Fibroblast of lung (primary cell): Measurements from ENCODE around the gene DENND5B. TPM values are rescaled to one million over a fixed set of nuclear protein-coding genes. Genes with fewer than 3 reads are reported as not detected.

Source experiments
- DNase-seq, 2 donors: peaks; one replicate each; pipeline versions ENCODE4 v3.0.0 to v3.0.0-alpha.2; 2010; ENCODE audit warnings: low read depth in 2 of 2
- H2AFZ ChIP-seq: 2 replicates; pipeline ENCODE4 v1.5.1; 2012; ENCODE audit warnings: low read length, control low read depth, inconsistent platforms
- H3K27ac ChIP-seq: 2 replicates; pipeline ENCODE4 v1.5.1; 2011; ENCODE audit warnings: low read length, control low read depth; ENCODE audit not compliant: insufficient read depth
- H3K27me3 ChIP-seq: 2 replicates; pipeline ENCODE4 v1.5.1; 2011; ENCODE audit warnings: mild to moderate bottlenecking, low read length; ENCODE audit not compliant: control insufficient read depth, insufficient read depth
- H3K36me3 ChIP-seq: 2 replicates; pipeline ENCODE4 v1.5.1; 2011; ENCODE audit warnings: low read length; ENCODE audit not compliant: control insufficient read depth, insufficient read depth
- H3K4me1 ChIP-seq: 2 replicates; pipeline ENCODE4 v1.5.1; 2011; ENCODE audit warnings: low read length; ENCODE audit not compliant: control insufficient read depth, insufficient read depth; ENCODE audit errors: extremely low read depth
- H3K4me2 ChIP-seq: 2 replicates; pipeline ENCODE4 v1.5.1; 2011; ENCODE audit warnings: low read length, control low read depth; ENCODE audit not compliant: insufficient read depth; ENCODE audit errors: extremely low read depth
- H3K4me3 ChIP-seq, 4 experiments: fragments of 200-600 bp in 1 of 4; sonication (generic) in 1 of 4; replicated peaks in 1 of 4; 2 replicates each; pipeline ENCODE4 v1.5.1; 2011 to 2016; ENCODE audit warnings: low read length in 4 of 4, low read depth in 3 of 4, mild to moderate bottlenecking in 3 of 4, control low read depth in 2 of 4, inconsistent platforms in 1 of 4, mixed read lengths in 1 of 4; ENCODE audit not compliant: insufficient read depth in 1 of 4; ENCODE audit errors: control extremely low read depth in 1 of 4
- H3K79me2 ChIP-seq: 2 replicates; pipeline ENCODE4 v1.5.1; 2012; ENCODE audit warnings: mild to moderate bottlenecking, low read length, inconsistent platforms; ENCODE audit not compliant: control insufficient read depth, insufficient read depth
- H3K9ac ChIP-seq: 2 replicates; pipeline ENCODE4 v1.5.1; 2011; ENCODE audit warnings: mild to moderate bottlenecking, low read length, control low read depth; ENCODE audit not compliant: insufficient read depth
- H3K9me3 ChIP-seq: 2 replicates; pipeline ENCODE4 v1.5.1; 2012; ENCODE audit warnings: low read depth, low read length; ENCODE audit not compliant: control insufficient read depth, insufficient read depth
- H4K20me1 ChIP-seq: 2 replicates; pipeline ENCODE4 v1.5.1; 2011; ENCODE audit warnings: low read length; ENCODE audit not compliant: control insufficient read depth, insufficient read depth; ENCODE audit errors: extremely low read depth
- EZH2 ChIP-seq: IDR thresholded peaks from 2 replicates; pipeline ENCODE4 v1.5.1; 2012; ENCODE audit warnings: low read length, control low read depth, mild to moderate bottlenecking; ENCODE audit errors: missing control alignments
- polyA plus RNA-seq, 2 donors: library from polyadenylated mRNA; depleted of rRNA in 1 of 2; stranded (reverse) in 1 of 2; unstranded in 1 of 2; fragments of >200 nt; gene quantifications; 2 replicates each; pipeline ENCODE4 v1.2.1, GENCODE V29; 2011 to 2012; ENCODE audit warnings: missing spikeins in 1 of 2
- total RNA-seq: library from RNA; depleted of rRNA; stranded (reverse); fragments of >200 nt; gene quantifications from 2 replicates; pipeline ENCODE4 v1.2.1, GENCODE V29; 2014
- TF ChIP-seq, protein P1 (sequence below), 2 donors: IDR thresholded peaks in 1 of 2; conservative IDR thresholded peaks in 1 of 2; 1 replicate in 1 of 2; 2 replicates in 1 of 2; pipeline ENCODE4 v1.5.1; 2011 to 2012; ENCODE audit warnings: low read length in 2 of 2, control low read depth in 1 of 2, inconsistent platforms in 1 of 2, low read depth in 1 of 2, mild to moderate bottlenecking in 1 of 2

The DENND5B gene
- total and polyA plus RNA-seq, 2 donors (not counting 1 experiment from before 2014, with no cell fraction given), result 5.3 to 6.9 TPM

DNA sequence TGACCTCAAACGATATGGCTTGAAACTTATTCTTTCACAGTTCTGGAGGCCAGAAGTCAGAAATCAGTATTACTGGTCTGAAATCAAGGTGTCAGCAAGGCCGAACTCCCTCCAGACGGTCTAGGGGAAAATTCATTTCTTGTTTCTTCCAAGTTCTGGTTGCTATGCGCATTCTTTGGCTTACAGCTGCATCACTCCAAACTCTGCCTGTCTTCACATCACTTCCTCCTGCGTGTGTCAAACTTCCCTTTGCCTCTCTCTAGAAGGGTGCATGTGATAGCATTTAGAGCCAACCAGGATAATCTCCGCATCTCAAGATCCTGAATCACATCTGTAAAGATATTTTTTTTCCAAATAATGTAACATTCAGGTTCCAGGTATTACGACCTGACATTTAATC is 62.8 kb downstream of the DENND5B start:
- H3K4me2 ChIP-seq, result no peak overlapping the region
- TF ChIP-seq, protein P1, sequence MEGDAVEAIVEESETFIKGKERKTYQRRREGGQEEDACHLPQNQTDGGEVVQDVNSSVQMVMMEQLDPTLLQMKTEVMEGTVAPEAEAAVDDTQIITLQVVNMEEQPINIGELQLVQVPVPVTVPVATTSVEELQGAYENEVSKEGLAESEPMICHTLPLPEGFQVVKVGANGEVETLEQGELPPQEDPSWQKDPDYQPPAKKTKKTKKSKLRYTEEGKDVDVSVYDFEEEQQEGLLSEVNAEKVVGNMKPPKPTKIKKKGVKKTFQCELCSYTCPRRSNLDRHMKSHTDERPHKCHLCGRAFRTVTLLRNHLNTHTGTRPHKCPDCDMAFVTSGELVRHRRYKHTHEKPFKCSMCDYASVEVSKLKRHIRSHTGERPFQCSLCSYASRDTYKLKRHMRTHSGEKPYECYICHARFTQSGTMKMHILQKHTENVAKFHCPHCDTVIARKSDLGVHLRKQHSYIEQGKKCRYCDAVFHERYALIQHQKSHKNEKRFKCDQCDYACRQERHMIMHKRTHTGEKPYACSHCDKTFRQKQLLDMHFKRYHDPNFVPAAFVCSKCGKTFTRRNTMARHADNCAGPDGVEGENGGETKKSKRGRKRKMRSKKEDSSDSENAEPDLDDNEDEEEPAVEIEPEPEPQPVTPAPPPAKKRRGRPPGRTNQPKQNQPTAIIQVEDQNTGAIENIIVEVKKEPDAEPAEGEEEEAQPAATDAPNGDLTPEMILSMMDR (conservative IDR thresholded peaks at IDR 0.05 in 1 of 2, IDR thresholded peaks at IDR 0.05 in 1 of 2; ENCODE audit: low read depth in 1 of 2, low read length in 2 of 2), result no peak
- no peak for TF ChIP-seq EZH2
- no peaks in the 10 kb centered on the region for H3K79me2 ChIP-seq
- H3K4me1 ChIP-seq, result no peaks in the 10 kb centered on the region
- no peak for DNase-seq
- no peaks in the 10 kb centered on the region for H3K9me3 ChIP-seq
- no peak overlapping the region for H2AFZ ChIP-seq
- H3K36me3 ChIP-seq, result no peaks in the 10 kb centered on the region
- H3K9ac ChIP-seq, result no peak overlapping the region
- no peak overlapping the region for H3K4me3 ChIP-seq
- H3K27ac ChIP-seq, result no peak overlapping the region
- no peaks in the 10 kb centered on the region for H3K27me3 ChIP-seq
- no peaks in the 10 kb centered on the region for H4K20me1 ChIP-seq

DNA sequence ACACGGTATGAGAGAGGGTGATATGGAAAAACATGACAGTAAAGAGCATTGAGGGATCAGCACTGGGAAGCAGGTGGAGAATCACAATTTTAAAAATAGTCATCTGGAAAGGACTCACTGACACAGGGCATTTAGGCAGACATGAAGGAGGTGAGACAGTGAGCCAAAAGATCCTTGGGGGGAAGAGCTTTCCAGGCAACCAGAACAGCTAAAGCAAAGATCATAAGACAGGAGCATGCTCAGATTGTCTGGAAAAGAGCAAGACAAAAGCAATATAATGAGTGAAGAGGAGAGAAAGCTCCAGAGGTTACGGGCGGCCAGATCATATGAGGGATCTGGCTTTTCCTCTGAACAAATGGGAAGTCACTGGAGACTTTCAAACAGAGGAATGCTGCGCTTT is 63.9 kb downstream of the DENND5B start:
- Histone ChIP-seq H3K79me2 (no peaks in the 10 kb centered on the region), H3K4me1 (no peaks in the 10 kb centered on the region), H2AFZ (no peak overlapping the region), H3K36me3 (no peaks in the 10 kb centered on the region), H3K27ac (no peak overlapping the region), H4K20me1 (no peaks in the 10 kb centered on the region), H3K9ac (no peak overlapping the region), H3K27me3 (no peaks in the 10 kb centered on the region), H3K9me3 (no peaks in the 10 kb centered on the region), H3K4me3 (no peak overlapping the region), H3K4me2 (no peak overlapping the region)
- no peak for DNase-seq
- no peak for TF ChIP-seq EZH2
- TF ChIP-seq, protein P1 (conservative IDR thresholded peaks at IDR 0.05 in 1 of 2, IDR thresholded peaks at IDR 0.05 in 1 of 2; ENCODE audit: low read depth in 1 of 2, low read length in 2 of 2), result no peak

DNA sequence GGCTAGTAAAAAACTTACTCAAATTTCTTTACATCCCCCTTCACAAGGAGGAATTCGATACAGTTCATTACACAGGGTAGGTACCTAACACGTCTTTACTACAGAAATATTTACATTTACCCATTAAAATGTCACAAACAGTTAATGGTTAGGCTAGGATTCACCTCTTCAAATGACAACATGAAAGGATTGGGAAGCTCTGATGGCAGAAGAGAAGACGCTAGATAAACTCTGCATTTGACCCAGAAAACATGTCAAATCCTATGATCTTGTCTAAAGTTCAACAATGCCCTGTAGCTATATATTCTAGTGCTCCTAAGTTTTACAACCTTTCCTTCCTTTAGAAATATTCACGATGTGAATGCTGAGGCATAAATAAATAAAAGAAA is 64.8 kb downstream of the DENND5B start:
- TF ChIP-seq, protein P1 (conservative IDR thresholded peaks at IDR 0.05 in 1 of 2, IDR thresholded peaks at IDR 0.05 in 1 of 2; ENCODE audit: low read depth in 1 of 2, low read length in 2 of 2), result no peak
- no peak for TF ChIP-seq EZH2
- Histone ChIP-seq H3K4me3 (no peak overlapping the region), H3K4me1 (no peaks in the 10 kb centered on the region), H3K9ac (no peak overlapping the region), H3K27me3 (no peaks in the 10 kb centered on the region), H3K36me3 (no peaks in the 10 kb centered on the region), H3K27ac (no peak overlapping the region), H4K20me1 (no peaks in the 10 kb centered on the region), H3K9me3 (no peaks in the 10 kb centered on the region), H3K4me2 (no peak overlapping the region), H3K79me2 (no peaks in the 10 kb centered on the region), H2AFZ (no peak overlapping the region)
- DNase-seq, result no peak
